ENCODE measurements around the gene PRXL2C.

The PRXL2C gene

DNA sequence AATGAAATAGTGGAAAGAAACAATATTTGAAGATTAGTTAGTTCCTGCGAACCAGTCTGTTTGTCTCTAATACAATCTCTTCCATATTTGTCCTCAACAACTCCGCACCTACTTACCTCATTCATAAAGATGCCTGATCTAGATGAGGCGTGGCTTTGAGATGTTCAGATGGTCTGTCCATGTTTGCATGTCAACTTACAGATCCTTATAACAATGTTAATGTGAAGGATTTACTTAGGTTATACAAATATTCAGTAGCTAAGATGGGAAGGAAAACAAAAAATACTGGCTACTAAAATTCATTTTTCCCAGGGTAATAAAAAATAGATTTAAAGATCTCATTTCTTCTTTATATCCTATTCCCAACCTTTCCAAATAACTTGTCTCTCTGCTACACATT is 43.8 kb downstream of the PRXL2C start:
- no peak for TF ChIP-seq GABPA (IDR thresholded peaks at IDR 0.05; ENCODE audit: low read depth)
- TF ChIP-seq POLR2AphosphoS5 (IDR thresholded peaks at IDR 0.05; ENCODE audit: low read depth) = no peak
- TF ChIP-seq, protein P1, sequence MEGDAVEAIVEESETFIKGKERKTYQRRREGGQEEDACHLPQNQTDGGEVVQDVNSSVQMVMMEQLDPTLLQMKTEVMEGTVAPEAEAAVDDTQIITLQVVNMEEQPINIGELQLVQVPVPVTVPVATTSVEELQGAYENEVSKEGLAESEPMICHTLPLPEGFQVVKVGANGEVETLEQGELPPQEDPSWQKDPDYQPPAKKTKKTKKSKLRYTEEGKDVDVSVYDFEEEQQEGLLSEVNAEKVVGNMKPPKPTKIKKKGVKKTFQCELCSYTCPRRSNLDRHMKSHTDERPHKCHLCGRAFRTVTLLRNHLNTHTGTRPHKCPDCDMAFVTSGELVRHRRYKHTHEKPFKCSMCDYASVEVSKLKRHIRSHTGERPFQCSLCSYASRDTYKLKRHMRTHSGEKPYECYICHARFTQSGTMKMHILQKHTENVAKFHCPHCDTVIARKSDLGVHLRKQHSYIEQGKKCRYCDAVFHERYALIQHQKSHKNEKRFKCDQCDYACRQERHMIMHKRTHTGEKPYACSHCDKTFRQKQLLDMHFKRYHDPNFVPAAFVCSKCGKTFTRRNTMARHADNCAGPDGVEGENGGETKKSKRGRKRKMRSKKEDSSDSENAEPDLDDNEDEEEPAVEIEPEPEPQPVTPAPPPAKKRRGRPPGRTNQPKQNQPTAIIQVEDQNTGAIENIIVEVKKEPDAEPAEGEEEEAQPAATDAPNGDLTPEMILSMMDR (IDR thresholded peaks at IDR 0.05; ENCODE audit: insufficient read depth, low read length) = no peak
- TF ChIP-seq SPI1 (IDR thresholded peaks at IDR 0.05; ENCODE audit: borderline replicate concordance, low read depth) = no peak
- TF ChIP-seq, protein P2, sequence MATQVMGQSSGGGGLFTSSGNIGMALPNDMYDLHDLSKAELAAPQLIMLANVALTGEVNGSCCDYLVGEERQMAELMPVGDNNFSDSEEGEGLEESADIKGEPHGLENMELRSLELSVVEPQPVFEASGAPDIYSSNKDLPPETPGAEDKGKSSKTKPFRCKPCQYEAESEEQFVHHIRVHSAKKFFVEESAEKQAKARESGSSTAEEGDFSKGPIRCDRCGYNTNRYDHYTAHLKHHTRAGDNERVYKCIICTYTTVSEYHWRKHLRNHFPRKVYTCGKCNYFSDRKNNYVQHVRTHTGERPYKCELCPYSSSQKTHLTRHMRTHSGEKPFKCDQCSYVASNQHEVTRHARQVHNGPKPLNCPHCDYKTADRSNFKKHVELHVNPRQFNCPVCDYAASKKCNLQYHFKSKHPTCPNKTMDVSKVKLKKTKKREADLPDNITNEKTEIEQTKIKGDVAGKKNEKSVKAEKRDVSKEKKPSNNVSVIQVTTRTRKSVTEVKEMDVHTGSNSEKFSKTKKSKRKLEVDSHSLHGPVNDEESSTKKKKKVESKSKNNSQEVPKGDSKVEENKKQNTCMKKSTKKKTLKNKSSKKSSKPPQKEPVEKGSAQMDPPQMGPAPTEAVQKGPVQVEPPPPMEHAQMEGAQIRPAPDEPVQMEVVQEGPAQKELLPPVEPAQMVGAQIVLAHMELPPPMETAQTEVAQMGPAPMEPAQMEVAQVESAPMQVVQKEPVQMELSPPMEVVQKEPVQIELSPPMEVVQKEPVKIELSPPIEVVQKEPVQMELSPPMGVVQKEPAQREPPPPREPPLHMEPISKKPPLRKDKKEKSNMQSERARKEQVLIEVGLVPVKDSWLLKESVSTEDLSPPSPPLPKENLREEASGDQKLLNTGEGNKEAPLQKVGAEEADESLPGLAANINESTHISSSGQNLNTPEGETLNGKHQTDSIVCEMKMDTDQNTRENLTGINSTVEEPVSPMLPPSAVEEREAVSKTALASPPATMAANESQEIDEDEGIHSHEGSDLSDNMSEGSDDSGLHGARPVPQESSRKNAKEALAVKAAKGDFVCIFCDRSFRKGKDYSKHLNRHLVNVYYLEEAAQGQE (IDR thresholded peaks at IDR 0.05; ENCODE audit: insufficient replicate concordance, low read depth) = no peak
- Histone ChIP-seq H3K27ac (replicated peaks) (no peak overlapping the region), H3K27me3 (ENCODE audit: insufficient read depth, poor library complexity, severe bottlenecking) (peaks cover 6% of the 10 kb centered on the region), H3K4me3 (replicated peaks; ENCODE audit: insufficient read depth, low read length) (no peak overlapping the region)
- no peak for DNase-seq (ENCODE audit: low read depth in 1 of 2, low spot score in 1 of 2)

DNA sequence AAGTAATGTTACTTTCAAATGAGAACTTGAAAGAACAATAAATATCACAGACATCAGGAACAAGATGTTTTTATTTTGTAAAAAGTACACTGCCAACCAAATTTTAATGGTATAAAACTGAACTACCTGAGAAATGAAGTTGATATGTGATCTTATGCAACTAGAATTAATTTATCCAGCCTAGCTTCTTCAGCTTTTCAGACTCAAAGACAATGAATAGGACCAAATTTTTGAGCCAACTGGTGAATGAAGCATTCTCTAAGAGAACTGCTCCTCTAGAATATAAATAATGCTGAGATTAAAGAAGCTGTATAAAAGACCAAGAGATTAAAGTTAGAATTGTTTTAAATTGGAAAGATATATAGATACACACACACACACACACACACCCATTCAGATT is 45.4 kb downstream of the PRXL2C start:
- TF ChIP-seq SPI1 (IDR thresholded peaks at IDR 0.05; ENCODE audit: borderline replicate concordance, low read depth) (no peak), POLR2AphosphoS5 (IDR thresholded peaks at IDR 0.05; ENCODE audit: low read depth) (no peak), GABPA (IDR thresholded peaks at IDR 0.05; ENCODE audit: low read depth) (no peak)
- TF ChIP-seq, protein P1 (IDR thresholded peaks at IDR 0.05; ENCODE audit: insufficient read depth, low read length) = no peak
- TF ChIP-seq, protein P2 (IDR thresholded peaks at IDR 0.05; ENCODE audit: insufficient replicate concordance, low read depth) = no peak
- H3K27ac ChIP-seq (replicated peaks) = no peak overlapping the region
- no peak for DNase-seq (ENCODE audit: low read depth in 1 of 2, low spot score in 1 of 2)
- peaks cover 6% of the 10 kb centered on the region for H3K27me3 ChIP-seq (ENCODE audit: insufficient read depth, poor library complexity, severe bottlenecking)
- H3K4me3 ChIP-seq (replicated peaks; ENCODE audit: insufficient read depth, low read length) = no peak overlapping the region

DNA sequence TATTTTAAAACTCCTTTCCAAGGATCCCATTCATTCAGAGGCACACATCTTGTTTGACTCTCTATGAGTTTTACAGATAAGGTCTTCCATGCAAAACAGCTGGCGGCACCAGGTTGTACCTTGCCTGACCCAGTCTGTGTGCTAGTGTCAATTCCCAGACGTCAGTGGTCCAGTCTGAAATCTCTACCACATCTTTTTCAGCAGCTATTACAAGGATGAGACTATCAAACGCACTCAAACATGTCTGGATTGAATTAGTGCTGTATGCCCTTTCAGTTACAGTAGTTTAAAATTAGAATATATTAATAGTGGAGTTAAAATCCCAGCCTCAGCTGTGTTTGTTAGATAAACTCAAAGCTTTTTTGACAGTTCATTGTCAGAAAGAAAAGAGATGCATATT is 47.1 kb downstream of the PRXL2C start:
- H3K27me3 ChIP-seq (ENCODE audit: insufficient read depth, poor library complexity, severe bottlenecking) = peaks cover 4% of the 10 kb centered on the region
- H3K4me3 ChIP-seq (replicated peaks; ENCODE audit: insufficient read depth, low read length) = no peak overlapping the region
- TF ChIP-seq GABPA (IDR thresholded peaks at IDR 0.05; ENCODE audit: low read depth) (no peak), SPI1 (IDR thresholded peaks at IDR 0.05; ENCODE audit: borderline replicate concordance, low read depth) (no peak), POLR2AphosphoS5 (IDR thresholded peaks at IDR 0.05; ENCODE audit: low read depth) (no peak)
- TF ChIP-seq, protein P1 (IDR thresholded peaks at IDR 0.05; ENCODE audit: insufficient read depth, low read length) = no peak
- TF ChIP-seq, protein P2 (IDR thresholded peaks at IDR 0.05; ENCODE audit: insufficient replicate concordance, low read depth) = no peak
- H3K27ac ChIP-seq (replicated peaks) = no peak overlapping the region
- no peak for DNase-seq (ENCODE audit: low read depth in 1 of 2, low spot score in 1 of 2)

Data from HL-60 (cell line).